ENCODE data around the gene BFAR.
"Not testable (repeated sequence)": the region's sequence is repeated elsewhere in the genome, so short reads cannot be mapped to it uniquely, and the experiment has no call there.

BFAR gene

GRCh38 chr16:14678748-14679497 is 46.2 kb downstream of the BFAR start:
- Histone ChIP-seq H3K79me2 (ENCODE audit: control insufficient read depth, low read length) (no peaks in the 10 kb centered on the region), H3K9me2 (replicated peaks; ENCODE audit: control insufficient read depth, low read length) (no peaks in the 10 kb centered on the region), H3K27ac (ENCODE audit: low read depth, low read length) (no peak overlapping the region), H3K36me3 (ENCODE audit: control insufficient read depth, low read length) (no peaks in the 10 kb centered on the region), H3K4me3 (ENCODE audit: low read length) (no peak overlapping the region), H3K4me2 (ENCODE audit: low read length) (no peak overlapping the region), H3F3A (ENCODE audit: control insufficient read depth, insufficient read depth) (no peaks in the 10 kb centered on the region), H3K9me3 (ENCODE audit: control insufficient read depth, insufficient read depth, low read length) (no peaks in the 10 kb centered on the region), H4K20me1 (ENCODE audit: control insufficient read depth, insufficient read depth, low read depth, low read length) (no peaks in the 10 kb centered on the region), H3K27me3 (ENCODE audit: control insufficient read depth, low read length) (no peaks in the 10 kb centered on the region), H3K4me1 (ENCODE audit: control insufficient read depth, low read length) (peaks cover 26% of the 10 kb centered on the region)
- TF ChIP-seq EZH2phosphoT487 (IDR thresholded peaks at IDR 0.05; ENCODE audit: borderline replicate concordance, low read length) (no peak), CTCF (IDR thresholded peaks at IDR 0.05; ENCODE audit: low read depth, low read length, poor library complexity, severe bottlenecking) (no peak)

- not testable (repeated sequence) for H3K4me2 ChIP-seq (ENCODE audit: low read length); H3K36me3 ChIP-seq (ENCODE audit: control insufficient read depth, low read length); H3K9me2 ChIP-seq (replicated peaks; ENCODE audit: control insufficient read depth, low read length); H3K27me3 ChIP-seq (ENCODE audit: control insufficient read depth, low read length); H3K79me2 ChIP-seq (ENCODE audit: control insufficient read depth, low read length); H4K20me1 ChIP-seq (ENCODE audit: control insufficient read depth, insufficient read depth, low read depth, low read length); H3K27ac ChIP-seq (ENCODE audit: low read depth, low read length); H3K9me3 ChIP-seq (ENCODE audit: control insufficient read depth, insufficient read depth, low read length); H3K4me3 ChIP-seq (ENCODE audit: low read length); H3F3A ChIP-seq (ENCODE audit: control insufficient read depth, insufficient read depth)
- H3K4me1 ChIP-seq (ENCODE audit: control insufficient read depth, low read length) = peaks cover 13% of the 10 kb centered on the region
These were observed 47.6 kb downstream of the BFAR start for GRCh38 chr16:14680396-14680795.

GRCh38 chr16:14681115-14681514 is 48.4 kb downstream of the BFAR start:
- no peaks in the 10 kb centered on the region for H3K9me2 ChIP-seq (replicated peaks; ENCODE audit: control insufficient read depth, low read length)
- no peak overlapping the region for H3K4me3 ChIP-seq (ENCODE audit: low read length)

More at GRCh38 chr16:14681115-14681514, 48.4 kb downstream of the BFAR start:
- peaks cover 13% of the 10 kb centered on the region for H3K4me1 ChIP-seq (ENCODE audit: control insufficient read depth, low read length)
- no peaks in the 10 kb centered on the region for H4K20me1 ChIP-seq (ENCODE audit: control insufficient read depth, insufficient read depth, low read depth, low read length)
- H3K4me2 ChIP-seq (ENCODE audit: low read length) = no peak overlapping the region
- H3K27me3 ChIP-seq (ENCODE audit: control insufficient read depth, low read length) = no peaks in the 10 kb centered on the region
- no peak overlapping the region for H3K27ac ChIP-seq (ENCODE audit: low read depth, low read length)
- TF ChIP-seq EZH2phosphoT487 (IDR thresholded peaks at IDR 0.05; ENCODE audit: borderline replicate concordance, low read length) (no peak), CTCF (IDR thresholded peaks at IDR 0.05; ENCODE audit: low read depth, low read length, poor library complexity, severe bottlenecking) (no peak)
- H3K36me3 ChIP-seq (ENCODE audit: control insufficient read depth, low read length) = no peaks in the 10 kb centered on the region
- H3K9me3 ChIP-seq (ENCODE audit: control insufficient read depth, insufficient read depth, low read length) = no peaks in the 10 kb centered on the region
- H3K79me2 ChIP-seq (ENCODE audit: control insufficient read depth, low read length) = no peaks in the 10 kb centered on the region
- H3F3A ChIP-seq (ENCODE audit: control insufficient read depth, insufficient read depth) = no peaks in the 10 kb centered on the region

All from DOHH2 (cell line).